ENCODE results near the gene NLRP6.

DNA sequence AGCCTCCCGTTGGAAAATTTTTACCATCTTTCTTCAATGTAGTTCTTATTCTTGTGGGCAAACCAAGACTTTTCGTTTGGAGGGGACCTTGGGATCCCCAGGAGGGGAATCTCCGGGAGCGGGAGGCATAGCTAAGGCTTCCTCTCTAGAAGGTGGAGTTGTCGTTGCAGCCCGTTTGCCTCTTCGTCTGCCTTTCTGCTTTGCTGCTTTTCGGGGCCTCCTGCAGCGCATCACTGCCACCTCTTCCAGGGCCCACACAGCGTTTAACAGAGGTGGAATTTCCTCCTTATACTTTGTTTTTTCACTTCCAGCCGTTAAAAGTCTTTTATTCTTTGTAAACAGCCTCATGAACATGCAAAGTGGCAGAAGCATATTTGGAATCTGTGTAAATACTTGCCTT lies 45.9 kb downstream of the NLRP6 start:
- TF ChIP-seq, protein P1, sequence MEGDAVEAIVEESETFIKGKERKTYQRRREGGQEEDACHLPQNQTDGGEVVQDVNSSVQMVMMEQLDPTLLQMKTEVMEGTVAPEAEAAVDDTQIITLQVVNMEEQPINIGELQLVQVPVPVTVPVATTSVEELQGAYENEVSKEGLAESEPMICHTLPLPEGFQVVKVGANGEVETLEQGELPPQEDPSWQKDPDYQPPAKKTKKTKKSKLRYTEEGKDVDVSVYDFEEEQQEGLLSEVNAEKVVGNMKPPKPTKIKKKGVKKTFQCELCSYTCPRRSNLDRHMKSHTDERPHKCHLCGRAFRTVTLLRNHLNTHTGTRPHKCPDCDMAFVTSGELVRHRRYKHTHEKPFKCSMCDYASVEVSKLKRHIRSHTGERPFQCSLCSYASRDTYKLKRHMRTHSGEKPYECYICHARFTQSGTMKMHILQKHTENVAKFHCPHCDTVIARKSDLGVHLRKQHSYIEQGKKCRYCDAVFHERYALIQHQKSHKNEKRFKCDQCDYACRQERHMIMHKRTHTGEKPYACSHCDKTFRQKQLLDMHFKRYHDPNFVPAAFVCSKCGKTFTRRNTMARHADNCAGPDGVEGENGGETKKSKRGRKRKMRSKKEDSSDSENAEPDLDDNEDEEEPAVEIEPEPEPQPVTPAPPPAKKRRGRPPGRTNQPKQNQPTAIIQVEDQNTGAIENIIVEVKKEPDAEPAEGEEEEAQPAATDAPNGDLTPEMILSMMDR (conservative IDR thresholded peaks at IDR 0.05; ENCODE audit: low read depth, low read length) = no peak
- TF ChIP-seq EZH2 (IDR thresholded peaks at IDR 0.05; ENCODE audit: borderline replicate concordance, low read depth, low read length, poor library complexity, severe bottlenecking) = no peak

All from A673 (cell line).